Fibroblast of skin of abdomen (primary cell): ENCODE measurements around the gene TMEM158.
A peak's percentile ranks its signal among the peaks of the same experiment; 100 is the strongest.

Experiments
- DNase-seq: peaks from one replicate; pipeline ENCODE4 v3.0.0-alpha.2; 2013

The TMEM158 gene

GRCh38 chr3:45232521-45232920 is 6.4 kb upstream of the TMEM158 start:
- peak; percentile 77 for DNase-seq

- DNase-seq = no peak
Observed at GRCh38 chr3:45227946-45228345, 1.9 kb upstream of the TMEM158 start.

- DNase-seq = no peak
Observed at GRCh38 chr3:45227071-45227820, 1.2 kb upstream of the TMEM158 start.

GRCh38 chr3:45225465-45226205 is 452 bp downstream of the TMEM158 start:
- DNase-seq = peak; percentile 28

- peak; percentile 71 for DNase-seq
Observed at GRCh38 chr3:45224824-45225464, 1.1 kb downstream of the TMEM158 start.

- peak; percentile 41 for DNase-seq
Observed at GRCh38 chr3:45223889-45224727, 2.0 kb downstream of the TMEM158 start.

GRCh38 chr3:45219694-45220093 is 6.4 kb downstream of the TMEM158 start:
- DNase-seq = no peak

- peak; percentile 66 for DNase-seq
Observed at GRCh38 chr3:45218578-45219390, 7.3 kb downstream of the TMEM158 start.

GRCh38 chr3:45216021-45216609 is 10.0 kb downstream of the TMEM158 start:
- DNase-seq = no peak

- DNase-seq = peak; percentile 46
Observed at GRCh38 chr3:45215466-45215865, 10.6 kb downstream of the TMEM158 start.

GRCh38 chr3:45214061-45214680 is 11.9 kb downstream of the TMEM158 start:
- DNase-seq = no peak

GRCh38 chr3:45212095-45212468 is 14.0 kb downstream of the TMEM158 start:
- DNase-seq = no peak

GRCh38 chr3:45211466-45212094 is 14.5 kb downstream of the TMEM158 start:
- no peak for DNase-seq

GRCh38 chr3:45210308-45211041 is 15.6 kb downstream of the TMEM158 start:
- DNase-seq = peak; percentile 75

- DNase-seq = no peak
Observed at GRCh38 chr3:45209526-45209925, 16.6 kb downstream of the TMEM158 start.

- DNase-seq = no peak
Observed at GRCh38 chr3:45208586-45208985, 17.5 kb downstream of the TMEM158 start.

- DNase-seq = no peak
Observed at GRCh38 chr3:45207446-45207845, 18.6 kb downstream of the TMEM158 start.

GRCh38 chr3:45205126-45205525 is 21.0 kb downstream of the TMEM158 start:
- no peak for DNase-seq

- peak; percentile 80 for DNase-seq
Observed at GRCh38 chr3:45204136-45204535, 22.0 kb downstream of the TMEM158 start.
